ENCODE data around the gene WNK1. TPM values are rescaled to one million over a fixed set of nuclear protein-coding genes. Genes with fewer than 3 reads are reported as not detected.
"Not testable (repeated sequence)": the region's sequence is repeated elsewhere in the genome, so short reads cannot be mapped to it uniquely, and the experiment has no call there.

WNK1 gene
- total RNA-seq, 1 donor from 2014 or later, result 65.4 TPM

DNA sequence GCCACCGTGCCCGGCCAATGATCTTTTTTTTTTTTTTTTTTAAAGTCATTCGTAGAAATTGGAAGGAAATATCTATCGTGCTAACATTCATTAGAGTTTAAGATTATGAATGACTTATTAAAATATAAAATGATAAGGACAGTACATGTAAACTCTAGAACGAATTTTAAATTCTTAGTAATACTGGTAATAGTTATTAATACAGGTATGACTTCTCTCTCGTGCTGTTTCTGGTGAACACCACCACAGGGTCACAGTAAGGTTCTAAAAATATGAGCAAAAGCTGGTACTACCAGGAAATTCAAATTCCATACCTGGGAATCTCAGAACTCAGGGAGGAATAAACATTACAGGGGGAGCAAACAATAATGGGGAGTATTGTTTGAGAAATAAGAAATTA is 26.2 kb downstream of the WNK1 start:
- no peak for DNase-seq (ENCODE audit: low read depth, low spot score)

DNA sequence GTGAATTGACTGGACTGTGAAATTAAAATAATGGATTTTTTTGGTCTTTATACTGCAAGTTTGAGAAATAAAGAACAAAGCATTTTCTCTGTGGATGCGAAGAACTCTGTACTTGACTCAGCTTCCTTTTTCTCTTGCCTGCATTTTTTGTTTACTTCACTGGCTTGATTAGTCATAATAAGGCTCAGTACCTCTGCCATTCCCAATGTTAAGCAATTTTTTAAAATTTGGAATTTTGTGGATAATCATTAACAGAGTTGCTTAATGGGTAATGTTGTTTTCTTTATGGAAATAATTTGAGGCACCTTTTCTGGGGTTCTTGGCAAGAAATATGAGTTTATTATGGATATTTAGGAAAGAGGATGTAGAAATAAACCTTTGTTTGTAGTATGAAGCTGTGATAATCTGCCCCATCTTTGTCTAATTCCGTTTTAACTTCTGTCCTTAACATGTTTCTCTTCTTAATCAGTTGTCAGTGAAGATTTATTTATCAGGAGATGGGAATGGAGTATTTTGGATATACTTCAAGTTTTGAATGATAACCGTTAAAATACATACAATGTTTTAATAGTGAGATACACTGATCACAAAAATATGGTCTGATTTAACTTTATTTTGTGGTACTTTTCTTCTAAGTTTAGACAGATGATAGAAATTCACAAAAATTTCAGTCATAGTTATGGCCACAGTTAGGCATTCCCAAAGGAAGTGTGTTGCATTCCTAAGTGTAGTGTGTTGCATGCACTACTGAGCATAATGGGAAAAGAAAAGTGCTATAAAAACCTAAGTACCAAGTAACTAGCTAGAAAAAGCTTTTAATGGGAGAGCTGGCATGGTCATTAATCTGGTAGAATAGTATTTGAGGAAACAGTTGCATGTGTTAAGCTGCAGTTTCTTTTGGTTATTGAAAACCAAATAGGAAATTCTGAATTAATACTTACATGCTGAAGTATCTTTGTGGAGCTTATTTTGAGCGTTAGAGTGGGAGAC is 27.7 kb downstream of the WNK1 start:
- DNase-seq (ENCODE audit: low read depth, low spot score), result no peak

DNA sequence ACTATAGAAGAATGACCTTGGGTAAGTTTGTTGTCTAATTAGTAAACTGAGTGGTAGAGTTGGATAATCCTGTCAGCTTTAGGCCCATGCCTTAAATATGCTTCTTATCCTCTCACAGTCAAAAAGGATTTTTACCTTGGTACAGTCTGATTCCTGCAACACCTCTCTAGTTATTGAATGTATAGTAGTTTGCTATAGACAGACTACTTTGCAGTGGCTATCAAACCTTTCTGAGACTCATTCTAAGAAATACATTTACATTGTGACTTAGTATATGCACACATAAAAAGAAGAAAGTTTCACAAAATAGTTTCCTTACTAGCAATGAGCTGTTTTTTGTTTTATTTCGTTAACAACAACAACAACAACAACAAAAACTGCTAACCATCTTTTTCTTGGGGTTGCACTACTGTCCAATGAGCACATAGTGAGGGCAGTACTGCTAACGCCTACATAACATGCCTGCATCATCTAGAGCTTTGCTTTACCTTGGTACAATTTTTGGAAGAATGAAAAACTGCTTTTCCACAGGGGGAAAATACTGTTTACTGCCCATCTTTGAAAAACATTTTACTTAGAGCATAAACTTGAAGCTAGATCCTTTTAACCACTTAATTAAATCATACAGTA is 28.5 kb downstream of the WNK1 start:
- DNase-seq (ENCODE audit: low read depth, low spot score), result no peak

DNA sequence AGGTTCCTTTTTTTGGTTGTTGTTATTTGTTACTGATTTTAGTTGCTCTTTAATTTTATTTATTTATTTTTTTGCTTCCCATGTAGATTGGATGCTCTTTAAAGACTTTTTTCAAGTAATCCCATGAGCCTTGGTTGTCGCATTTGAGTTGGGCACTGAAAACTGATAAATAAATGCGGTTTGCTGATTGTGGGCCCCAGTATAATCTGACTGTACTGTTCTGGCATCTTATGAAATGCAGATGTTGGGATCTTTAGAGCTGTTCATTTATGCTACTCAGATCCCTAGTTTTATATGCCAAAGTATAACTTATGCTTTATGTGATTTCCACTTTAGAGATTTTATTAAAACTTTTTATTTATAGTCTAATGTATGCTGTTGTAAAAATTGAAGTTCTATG is 33.3 kb downstream of the WNK1 start:
- no peak for DNase-seq (ENCODE audit: low read depth, low spot score)

DNA sequence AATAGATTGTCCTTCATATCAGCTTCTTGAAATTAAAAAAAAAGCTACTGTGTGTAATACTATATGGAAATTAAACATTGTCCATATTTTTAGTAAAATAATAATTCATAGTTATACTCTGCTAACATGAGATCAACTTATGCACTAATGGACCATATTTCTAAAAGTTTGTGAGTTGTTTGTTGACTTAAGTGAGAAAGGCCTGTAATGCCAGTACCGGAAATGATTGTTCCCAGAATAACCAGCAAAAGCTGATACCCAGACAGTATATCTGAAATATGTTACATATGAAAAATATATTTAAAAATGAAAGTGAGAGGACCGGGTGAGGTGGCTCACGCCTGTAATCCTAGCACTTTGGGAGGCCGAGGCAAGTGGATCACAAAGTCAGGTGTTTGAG is 35.9 kb downstream of the WNK1 start:
- no peak for DNase-seq (ENCODE audit: low read depth, low spot score)

DNA sequence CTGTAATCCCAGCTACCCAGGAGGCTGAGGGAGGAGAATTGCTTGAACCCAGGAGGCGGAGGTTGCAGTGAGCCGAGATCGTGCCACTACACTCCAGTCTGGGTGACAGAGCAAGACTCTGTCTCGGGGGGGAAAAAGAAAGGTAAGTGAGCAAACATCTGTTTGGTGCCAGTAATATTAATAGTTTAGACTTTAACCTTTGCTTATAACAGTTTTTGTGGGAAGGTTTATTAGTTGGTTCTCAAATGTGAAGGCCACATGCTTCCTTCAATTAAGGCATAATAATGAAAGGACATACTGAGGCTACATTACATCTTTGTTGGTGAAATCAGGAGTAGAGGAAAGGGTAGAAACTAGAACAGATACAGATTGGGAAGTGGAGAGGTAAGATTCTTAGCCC is 36.4 kb downstream of the WNK1 start:
- not testable (repeated sequence) for DNase-seq (ENCODE audit: low read depth, low spot score)

DNA sequence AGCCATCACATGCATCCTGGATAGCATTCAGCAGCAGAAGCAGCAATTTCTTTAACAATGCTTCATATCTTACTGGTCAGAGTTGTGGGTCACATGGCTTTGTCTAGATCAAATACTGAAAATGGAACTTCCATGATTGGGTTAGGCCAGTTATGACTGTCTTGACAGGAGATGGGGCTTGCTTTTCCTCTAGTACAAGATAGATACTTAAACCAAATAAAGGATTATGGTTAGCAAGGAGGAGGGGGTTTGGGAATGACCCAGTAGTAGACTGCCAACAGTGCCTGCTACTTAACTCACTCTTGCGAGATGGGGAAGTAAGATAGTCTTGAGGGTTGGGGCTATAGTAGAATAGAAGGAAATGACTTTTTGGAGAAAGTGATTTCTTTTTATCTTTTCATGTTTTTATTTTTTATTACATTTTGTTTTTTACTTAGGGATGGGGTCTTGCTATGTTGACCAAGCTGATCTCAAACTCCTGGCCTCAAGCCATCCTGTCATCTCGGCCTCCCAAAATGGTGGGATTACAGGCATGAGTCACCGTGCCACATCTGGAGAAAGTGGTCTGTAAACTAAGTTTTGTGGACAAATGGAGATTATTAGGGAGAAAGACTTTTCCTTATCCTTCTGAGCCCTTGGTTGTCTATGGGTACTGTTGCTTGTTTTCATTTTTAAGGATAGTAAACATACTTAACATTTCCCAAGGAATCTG is 37.6 kb downstream of the WNK1 start:
- DNase-seq (ENCODE audit: low read depth, low spot score), result no peak

DNA sequence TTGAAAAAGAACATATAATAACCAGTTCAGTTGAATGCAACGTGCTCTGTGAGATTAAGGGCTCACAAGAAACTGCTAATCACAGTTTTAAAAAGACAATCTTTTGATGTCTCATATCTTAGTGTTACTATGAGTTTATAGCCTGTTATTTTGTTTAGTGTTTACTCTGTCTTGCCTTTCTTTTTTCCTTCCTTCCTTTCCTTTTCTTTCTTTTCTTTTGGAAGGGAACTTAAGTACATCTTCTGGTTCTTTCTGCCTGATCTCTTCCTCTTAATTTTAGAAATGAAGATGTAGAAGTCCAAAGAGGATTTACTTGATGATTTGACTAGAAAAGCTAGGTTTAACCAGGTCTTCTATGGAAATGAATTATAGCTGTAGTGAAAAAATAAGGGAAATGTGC is 38.2 kb downstream of the WNK1 start:
- no peak for DNase-seq (ENCODE audit: low read depth, low spot score)

DNA sequence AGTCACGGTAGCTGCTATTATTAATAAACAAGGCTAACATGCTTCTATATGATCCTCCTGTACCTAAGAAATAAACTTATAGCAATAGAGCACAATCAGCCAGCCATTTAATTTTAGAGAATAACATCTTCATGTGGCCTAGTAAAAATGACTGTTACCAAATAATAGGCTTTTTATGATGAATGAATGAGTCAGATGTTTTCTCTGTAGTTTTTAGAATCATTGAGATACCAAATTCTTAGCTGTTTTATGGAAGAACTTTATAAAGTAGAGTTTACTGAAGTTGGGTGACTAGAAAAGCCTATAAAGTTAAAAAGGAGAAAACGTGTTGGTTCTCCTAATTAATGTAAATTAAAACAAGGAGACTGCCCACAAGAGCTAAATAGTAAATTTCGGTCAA is 40.7 kb downstream of the WNK1 start:
- no peak for DNase-seq (ENCODE audit: low read depth, low spot score)

DNA sequence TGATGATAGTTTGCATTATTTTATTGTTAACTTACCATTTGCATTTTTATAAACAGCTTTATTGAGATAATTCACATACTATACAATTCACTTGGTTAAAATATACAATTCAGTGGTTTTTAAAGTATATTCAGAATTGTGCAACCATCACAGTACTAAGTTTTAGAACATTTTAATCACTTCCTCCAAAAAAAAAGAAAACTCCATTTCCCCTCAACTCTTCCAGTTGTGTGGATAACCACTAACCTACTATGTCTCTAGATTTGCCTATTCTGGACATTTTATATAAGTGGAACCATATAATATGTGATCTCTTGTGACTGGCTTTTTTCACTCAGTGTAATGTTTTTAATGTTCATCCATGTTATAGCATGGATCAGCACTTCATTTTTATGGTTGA is 41.3 kb downstream of the WNK1 start:
- DNase-seq (ENCODE audit: low read depth, low spot score), result no peak

DNA sequence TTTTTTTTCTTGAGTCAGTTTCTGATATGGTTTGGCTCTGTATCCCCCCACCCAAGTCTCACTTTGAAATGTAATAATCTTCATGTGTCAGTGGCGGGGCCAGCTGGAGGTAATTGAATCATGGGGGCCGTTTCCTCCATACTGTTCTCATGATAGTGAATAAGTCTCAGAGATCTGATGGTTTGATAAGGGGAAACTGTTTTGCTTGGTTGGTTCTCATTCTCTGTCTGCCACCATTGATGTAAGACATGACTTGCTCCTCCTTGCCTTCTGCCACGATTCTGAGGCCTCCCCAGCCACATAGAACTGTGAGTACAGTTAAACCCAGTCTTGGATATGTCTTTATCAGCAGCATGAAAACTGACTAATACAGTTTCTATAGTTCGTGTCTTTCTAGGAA is 42.9 kb downstream of the WNK1 start:
- no peak for DNase-seq (ENCODE audit: low read depth, low spot score)

DNA sequence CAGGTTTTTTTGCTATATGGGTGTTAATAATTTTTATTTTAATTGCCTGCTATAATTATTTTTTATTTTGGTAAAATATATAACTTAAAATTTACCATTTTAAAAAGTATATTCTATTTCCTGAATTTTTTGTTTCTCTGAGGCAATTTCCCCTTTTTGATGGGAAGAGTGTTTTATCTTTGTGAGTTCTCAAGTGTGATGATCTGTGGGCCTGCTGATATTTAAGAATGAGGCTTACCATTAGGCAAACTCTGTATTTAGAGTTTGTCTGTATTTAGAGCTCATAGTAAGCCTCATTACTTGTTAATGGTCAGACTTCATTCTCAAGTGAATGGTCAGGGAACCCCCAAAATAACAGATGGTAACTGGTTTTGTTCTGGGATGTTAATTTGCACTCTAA is 48.0 kb downstream of the WNK1 start:
- no peak for DNase-seq (ENCODE audit: low read depth, low spot score)

DNA sequence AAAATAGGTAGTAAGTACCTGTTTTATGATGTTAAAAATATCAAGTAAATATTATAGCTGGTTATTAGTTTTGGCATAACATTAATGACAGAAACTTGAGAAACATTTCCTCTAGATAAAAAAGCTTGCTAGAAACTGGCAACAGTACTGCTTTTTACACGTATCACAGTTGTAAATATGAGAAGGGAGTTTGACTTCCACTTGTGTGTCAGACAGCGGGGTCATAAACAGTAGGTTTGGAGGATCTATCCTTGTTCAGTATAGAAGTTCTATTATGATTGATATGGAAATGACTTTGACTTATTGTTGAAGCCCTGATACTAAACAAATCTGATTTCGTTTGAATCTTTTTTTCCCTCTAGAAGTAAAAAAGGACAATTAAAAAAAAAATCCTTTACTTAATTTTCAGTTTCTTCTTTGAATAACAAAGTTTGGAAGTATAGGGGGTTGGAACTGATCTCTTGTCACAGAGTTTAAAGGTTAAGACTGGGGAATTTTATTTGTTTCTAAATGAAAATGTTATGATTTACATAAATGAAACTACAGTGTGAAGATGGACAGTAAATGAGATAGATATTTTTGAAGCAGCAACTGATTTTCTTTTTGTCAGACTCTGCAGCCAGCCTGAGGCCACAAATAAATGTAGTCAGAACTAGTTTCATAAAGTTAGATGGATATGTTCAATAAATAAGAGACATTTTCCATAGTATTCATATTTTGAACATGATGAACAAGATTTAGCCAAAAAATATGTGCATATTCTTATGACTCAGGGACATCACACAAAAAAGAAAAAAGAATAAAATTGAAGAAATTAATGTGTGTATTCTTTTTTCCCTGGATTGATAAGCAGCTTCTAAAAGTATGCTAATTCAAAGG is 50.1 kb downstream of the WNK1 start:
- DNase-seq (ENCODE audit: low read depth, low spot score), result no peak

DNA sequence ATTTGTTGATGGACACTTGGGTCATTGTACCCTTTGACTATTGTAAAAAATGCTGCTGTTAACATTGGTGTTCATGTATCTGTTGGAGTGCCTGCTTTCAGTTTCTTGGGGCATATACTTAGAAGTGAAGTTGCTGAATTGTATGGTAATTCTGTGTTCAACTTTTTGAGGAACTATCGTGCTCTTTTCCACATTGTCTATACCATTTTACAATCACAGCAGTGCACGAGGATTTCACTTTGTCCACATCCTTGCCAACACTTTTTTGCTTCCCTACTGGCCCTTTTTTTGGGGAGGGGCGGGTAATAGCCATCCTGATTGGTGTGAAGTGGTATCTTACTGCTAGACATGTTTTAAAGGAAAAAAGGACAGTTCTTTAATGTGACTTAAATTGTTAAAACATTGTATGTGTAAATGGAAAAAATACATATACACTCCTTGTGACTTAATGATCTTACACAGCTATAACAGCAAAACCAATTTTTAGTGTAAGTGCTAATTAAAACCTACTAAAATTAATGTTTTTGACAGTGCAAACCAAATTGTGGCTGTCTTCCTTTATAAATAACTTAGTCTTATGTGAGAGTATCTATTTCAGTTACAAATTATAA is 52.7 kb downstream of the WNK1 start:
- DNase-seq (ENCODE audit: low read depth, low spot score), result no peak

DNA sequence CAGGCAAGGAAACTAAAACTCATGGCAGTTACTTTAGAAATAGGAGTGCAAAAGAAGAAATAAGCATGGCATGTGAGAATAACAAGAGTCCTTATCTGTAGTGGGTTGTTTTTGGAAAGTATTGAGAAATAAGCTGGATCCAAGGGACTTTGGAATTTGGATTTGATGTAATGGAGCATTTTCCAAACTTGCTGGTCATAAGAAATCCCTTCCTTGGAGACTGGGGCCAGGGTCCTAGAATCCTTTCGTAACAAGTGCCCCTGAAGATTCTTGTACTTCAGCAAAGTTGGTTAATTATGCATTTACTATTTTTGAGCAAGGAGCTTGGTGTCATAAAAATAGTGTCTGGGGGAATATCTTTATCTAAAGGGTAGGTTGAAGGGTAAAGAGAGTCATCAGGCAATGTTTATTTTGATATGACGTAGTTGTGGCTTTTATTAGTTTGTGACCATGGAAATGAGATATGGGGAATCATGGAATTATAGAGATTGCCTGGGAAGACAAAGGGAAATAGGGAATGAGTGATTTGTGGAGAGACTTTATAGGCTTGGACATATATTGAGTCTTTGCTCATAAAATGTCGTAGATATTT is 53.9 kb downstream of the WNK1 start:
- no peak for DNase-seq (ENCODE audit: low read depth, low spot score)

DNA sequence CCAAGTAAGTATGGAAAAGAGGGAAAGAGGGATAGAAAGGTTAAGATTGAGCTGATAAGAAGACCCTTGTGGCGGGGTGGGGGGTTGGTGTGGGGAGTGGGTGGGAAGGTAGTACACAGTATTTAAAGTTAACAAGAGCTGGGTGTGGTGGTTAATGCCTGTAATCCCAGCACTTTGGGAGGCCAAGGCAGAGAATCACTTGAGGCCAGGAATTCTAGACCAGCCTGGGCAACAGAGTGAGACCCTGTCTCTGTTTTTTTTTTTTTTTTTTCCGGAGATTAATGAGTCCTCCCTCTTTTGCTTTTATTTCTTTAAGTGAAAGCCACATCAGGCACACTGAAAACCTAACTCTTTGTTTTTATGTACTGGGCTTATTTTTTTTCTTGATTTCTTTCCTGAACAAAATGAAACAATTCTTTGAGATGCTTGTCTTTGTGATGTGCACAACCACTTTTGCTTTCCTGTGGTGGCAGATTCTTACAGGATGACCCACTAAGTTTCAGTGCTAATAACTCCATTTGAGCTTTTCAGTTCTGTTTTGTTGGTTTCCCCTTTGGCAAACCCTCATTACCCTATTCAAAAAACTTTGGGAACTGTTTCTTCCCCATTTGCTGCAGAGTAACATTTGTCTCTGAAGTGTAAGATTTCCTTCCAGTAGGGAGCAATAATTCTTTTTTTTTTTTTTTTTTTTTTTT is 54.8 kb downstream of the WNK1 start:
- no peak for DNase-seq (ENCODE audit: low read depth, low spot score)

DNA sequence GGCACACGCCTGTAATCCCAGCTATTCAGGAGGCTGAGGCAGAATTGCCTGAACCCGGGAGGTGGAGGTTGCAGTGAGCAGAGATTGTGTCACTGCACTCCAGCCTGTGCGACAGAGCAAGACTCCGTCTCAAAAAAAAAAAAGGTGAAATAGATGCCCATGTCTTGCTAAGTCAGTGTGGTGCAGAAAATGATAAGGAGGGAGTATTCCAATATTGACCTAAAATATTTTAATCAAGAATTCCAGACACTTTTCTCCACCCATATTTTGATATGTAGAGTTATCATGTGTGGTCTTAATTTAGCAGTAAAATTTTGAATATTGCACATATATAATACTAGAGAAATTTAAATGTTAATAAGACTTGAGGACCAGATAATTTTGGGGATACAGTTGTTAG is 57.7 kb downstream of the WNK1 start:
- no peak for DNase-seq (ENCODE audit: low read depth, low spot score)

DNA sequence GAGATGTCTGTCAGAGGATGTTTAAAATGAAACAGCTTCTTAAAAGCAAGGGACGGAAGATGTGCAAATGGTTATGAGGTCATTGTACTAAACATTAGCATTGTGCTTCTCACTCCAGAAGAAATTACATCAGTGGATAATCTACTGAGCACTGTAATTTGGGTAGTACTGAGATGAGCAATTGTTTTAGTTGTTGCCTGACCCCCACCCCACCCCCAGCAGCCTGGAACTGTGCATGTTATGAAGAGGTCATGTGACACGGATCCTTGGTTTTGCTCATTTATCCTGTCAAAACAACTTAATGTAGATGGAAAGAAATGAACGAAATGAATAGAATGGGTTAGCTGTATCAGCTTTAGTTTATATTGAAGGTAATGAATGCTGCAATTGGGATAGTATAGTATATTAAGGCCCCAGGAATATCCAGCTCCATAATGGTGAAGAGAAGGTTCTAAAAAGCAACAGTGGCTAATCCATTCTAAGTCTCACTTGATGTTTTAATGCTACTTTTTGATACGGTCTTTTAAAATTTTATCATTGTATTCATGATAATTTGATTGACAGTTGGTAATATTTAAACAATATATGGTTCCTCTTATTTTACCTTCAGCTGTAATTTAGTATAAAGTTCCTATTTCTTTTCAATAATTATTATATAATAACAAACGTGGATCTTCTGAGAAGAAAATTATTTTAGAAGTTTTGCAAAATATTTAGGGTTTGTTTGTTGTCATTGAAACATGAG is 58.5 kb downstream of the WNK1 start:
- no peak for DNase-seq (ENCODE audit: low read depth, low spot score)

DNA sequence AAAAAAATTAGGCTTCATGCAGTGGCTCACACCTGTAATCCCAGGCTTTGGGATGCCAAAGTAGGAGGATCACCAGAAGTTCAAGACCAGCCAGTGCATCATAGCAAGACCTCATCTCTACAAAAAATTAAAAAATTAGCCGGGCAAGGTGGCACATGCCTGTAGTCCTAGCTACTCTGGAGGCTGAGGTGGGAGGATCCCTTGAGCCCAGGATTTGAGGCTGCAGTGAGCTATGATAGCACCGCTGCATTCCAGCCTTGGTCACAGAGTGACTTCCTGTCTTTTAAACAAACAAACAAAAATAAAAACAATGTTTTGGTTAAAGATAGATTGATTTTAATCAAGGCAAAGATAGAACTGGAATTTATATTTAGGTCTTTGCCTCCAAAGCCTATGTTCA is 60.6 kb downstream of the WNK1 start:
- DNase-seq (ENCODE audit: low read depth, low spot score), result no peak
